CD14-positive monocyte (primary cell): ENCODE results near the gene FRMD4A. TPM values are rescaled to one million over a fixed set of nuclear protein-coding genes. Genes with fewer than 3 reads are reported as not detected.

ENCODE experiments used
- DNase-seq, 3 donors: peaks; one replicate each; pipeline ENCODE4 v3.0.0-alpha.2; 2011 to 2022
- H2AFZ ChIP-seq: 2 replicates; pipeline ENCODE4 v1.6.0; 2012; ENCODE audit warnings: mild to moderate bottlenecking, low read depth, low read length, inconsistent platforms; ENCODE audit not compliant: insufficient read depth, poor library complexity, severe bottlenecking
- H3K27ac ChIP-seq, 2 donors: 1 replicate in 1 of 2; 2 replicates in 1 of 2; pipeline ENCODE4 v1.5.1; 2012 to 2013; ENCODE audit warnings: low read length in 2 of 2, control low read depth in 1 of 2, inconsistent platforms in 1 of 2, low read depth in 1 of 2, mild to moderate bottlenecking in 1 of 2
- H3K27me3 ChIP-seq, 2 donors: one replicate each; pipeline versions ENCODE4 v1.6.0 to v1.6.1; 2011 to 2013; ENCODE audit warnings: low read length in 2 of 2; ENCODE audit not compliant: control insufficient read depth in 2 of 2, insufficient read depth in 2 of 2
- H3K36me3 ChIP-seq, 2 donors: replicated peaks in 1 of 2; 1 replicate in 1 of 2; 2 replicates in 1 of 2; pipeline versions ENCODE4 v1.5.1 to v1.6.1; 2012 to 2013; ENCODE audit warnings: low read length in 2 of 2, control low read depth in 1 of 2, inconsistent platforms in 1 of 2, mild to moderate bottlenecking in 1 of 2; ENCODE audit not compliant: insufficient read depth in 2 of 2, control insufficient read depth in 1 of 2
- H3K4me1 ChIP-seq, 2 donors: 1 replicate in 1 of 2; 2 replicates in 1 of 2; pipeline versions ENCODE4 v1.5.1 to v1.6.1; 2012 to 2013; ENCODE audit warnings: low read length in 2 of 2, control low read depth in 1 of 2, inconsistent platforms in 1 of 2, mild to moderate bottlenecking in 1 of 2, moderate library complexity in 1 of 2; ENCODE audit not compliant: insufficient read depth in 2 of 2, control insufficient read depth in 1 of 2
- H3K4me2 ChIP-seq: replicated peaks from 2 replicates; pipeline ENCODE3; 2012; ENCODE audit warnings: low read length, moderate library complexity, mild to moderate bottlenecking; ENCODE audit not compliant: poor library complexity, severe bottlenecking; ENCODE audit errors: extremely low read depth
- H3K4me3 ChIP-seq, 3 experiments: fragments of 200-600 bp in 1 of 3; sonication (generic) in 1 of 3; replicated peaks in 1 of 3; 1 replicate in 2 of 3; 2 replicates in 1 of 3; pipeline ENCODE4 v1.5.1; 2011 to 2013; ENCODE audit warnings: low read length in 3 of 3, mild to moderate bottlenecking in 3 of 3, control low read depth in 2 of 3, low read depth in 2 of 3, inconsistent platforms in 1 of 3, moderate library complexity in 1 of 3
- H3K79me2 ChIP-seq: 2 replicates; pipeline ENCODE4 v1.6.0; 2012; ENCODE audit warnings: mild to moderate bottlenecking, control low read depth, inconsistent platforms, low read length, moderate library complexity; ENCODE audit not compliant: insufficient read depth
- H3K9ac ChIP-seq: 2 replicates; pipeline ENCODE4 v1.6.0; 2017; ENCODE audit warnings: low read length, mild to moderate bottlenecking; ENCODE audit not compliant: insufficient read depth, poor library complexity, severe bottlenecking
- H3K9me3 ChIP-seq, 2 donors: replicated peaks in 1 of 2; 1 replicate in 1 of 2; 2 replicates in 1 of 2; pipeline versions ENCODE4 v1.5.1 to v1.6.1; 2012 to 2013; ENCODE audit warnings: low read length in 2 of 2, control low read depth in 1 of 2; ENCODE audit not compliant: control insufficient read depth in 1 of 2, insufficient read depth in 1 of 2
- H4K20me1 ChIP-seq: 2 replicates; pipeline ENCODE4 v1.6.0; 2012; ENCODE audit warnings: mild to moderate bottlenecking, low read length, control low read depth, moderate library complexity; ENCODE audit not compliant: insufficient read depth
- H3K27ac Mint-ChIP-seq, 7 donors: one replicate each; pipeline ENCODE4 v1.8.0; 2020; ENCODE audit warnings: mild to moderate bottlenecking in 7 of 7, mixed read lengths in 7 of 7, moderate library complexity in 6 of 7, inconsistent platforms in 2 of 7
- H3K27me3 Mint-ChIP-seq, 3 donors: one replicate each; pipeline ENCODE4 v1.8.0; 2021 to 2022; ENCODE audit warnings: low read depth in 3 of 3, mild to moderate bottlenecking in 3 of 3, mixed read lengths in 3 of 3, moderate library complexity in 3 of 3, inconsistent platforms in 1 of 3
- H3K36me3 Mint-ChIP-seq, 2 donors: one replicate each; pipeline ENCODE4 v1.8.0; 2020; ENCODE audit warnings: mixed read lengths in 2 of 2, inconsistent platforms in 1 of 2, mild to moderate bottlenecking in 1 of 2
- H3K4me1 Mint-ChIP-seq: one replicate; pipeline ENCODE4 v1.8.0; 2020; ENCODE audit warnings: mild to moderate bottlenecking, mixed read lengths
- H3K4me3 Mint-ChIP-seq, 2 donors: one replicate each; pipeline ENCODE4 v1.8.0; 2020; ENCODE audit warnings: mild to moderate bottlenecking in 2 of 2, mixed read lengths in 2 of 2, moderate library complexity in 1 of 2
- H3K9me3 Mint-ChIP-seq, 7 donors: one replicate each; pipeline ENCODE4 v1.8.0; 2020 to 2022; ENCODE audit warnings: mixed read lengths in 7 of 7, mild to moderate bottlenecking in 6 of 7, moderate library complexity in 6 of 7, inconsistent platforms in 2 of 7
- WGBS: methylation state at CpG from one replicate; pipeline ENCODE4 v1.1.5; 2013; ENCODE audit warnings: missing lambda C conversion rate; ENCODE audit not compliant: insufficient coverage; 5-methylcytosine and 5-hydroxymethylcytosine counted together
- intact Hi-C, 2 donors: fragments of 100-400 bp; cut with micrococcal nuclease; formaldehyde crosslinking; loops; one replicate each; pipeline versions ENCODE4 v1.15.0 to v1.15.1; 2023
- polyA plus RNA-seq, 3 donors: library from polyadenylated mRNA; depleted of rRNA in 1 of 3; unstranded in 2 of 3; stranded (reverse) in 1 of 3; fragments of 300-500 nt in 2 of 3; fragments of >200 nt in 1 of 3; fragmentation: Illumina TruSeq in 2 of 3; gene quantifications; 1 replicate in 2 of 3; 2 replicates in 1 of 3; pipeline ENCODE4 v1.2.3, GENCODE V29; 2012 to 2021
- TF ChIP-seq, protein P1 (sequence below): fragments of 200-600 bp; IDR thresholded peaks from one replicate; pipeline ENCODE4 v1.8.0; 2022; ENCODE audit warnings: antibody characterized with exemption, mild to moderate bottlenecking

The FRMD4A gene
- polyA plus RNA-seq, 3 donors = 0.12 TPM; not detected in 2

DNA sequence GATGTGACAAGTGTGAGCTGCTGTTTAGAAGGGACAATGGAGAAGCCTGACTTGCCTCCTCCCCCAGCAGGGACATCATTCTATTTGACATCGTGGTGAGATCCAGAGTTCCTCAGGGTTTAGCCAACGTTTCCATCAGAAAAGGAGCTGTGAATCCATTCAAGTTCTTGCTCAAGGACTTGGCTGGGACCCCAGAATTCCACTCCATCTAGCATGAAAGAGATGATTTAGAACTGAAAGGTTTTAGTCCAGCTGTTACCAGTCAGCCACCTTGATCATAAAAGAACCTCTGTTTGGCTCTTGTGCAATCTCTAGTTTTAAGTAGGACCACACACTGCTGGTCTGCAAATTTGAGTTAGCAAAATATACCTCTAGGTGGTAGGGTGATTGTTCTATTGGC, 337.6 kb downstream of the FRMD4A start:
- no peaks in the 10 kb centered on the region for H3K36me3 ChIP-seq
- Mint-ChIP-seq H3K9me3 (no peaks in the 10 kb centered on the region), H3K4me1 (no peaks in the 10 kb centered on the region), H3K27ac (no peak overlapping the region), H3K27me3 (peaks cover 4 to 14% (median 8%) of the 10 kb centered on the region in 3 donors), H3K4me3 (no peak overlapping the region), H3K36me3 (no peaks in the 10 kb centered on the region)
- peaks cover 0 to 4% of the 10 kb centered on the region in 2 donors for H3K27me3 ChIP-seq
- no peaks in the 10 kb centered on the region for H3K9me3 ChIP-seq
- H4K20me1 ChIP-seq = no peaks in the 10 kb centered on the region
- TF ChIP-seq, protein P1, sequence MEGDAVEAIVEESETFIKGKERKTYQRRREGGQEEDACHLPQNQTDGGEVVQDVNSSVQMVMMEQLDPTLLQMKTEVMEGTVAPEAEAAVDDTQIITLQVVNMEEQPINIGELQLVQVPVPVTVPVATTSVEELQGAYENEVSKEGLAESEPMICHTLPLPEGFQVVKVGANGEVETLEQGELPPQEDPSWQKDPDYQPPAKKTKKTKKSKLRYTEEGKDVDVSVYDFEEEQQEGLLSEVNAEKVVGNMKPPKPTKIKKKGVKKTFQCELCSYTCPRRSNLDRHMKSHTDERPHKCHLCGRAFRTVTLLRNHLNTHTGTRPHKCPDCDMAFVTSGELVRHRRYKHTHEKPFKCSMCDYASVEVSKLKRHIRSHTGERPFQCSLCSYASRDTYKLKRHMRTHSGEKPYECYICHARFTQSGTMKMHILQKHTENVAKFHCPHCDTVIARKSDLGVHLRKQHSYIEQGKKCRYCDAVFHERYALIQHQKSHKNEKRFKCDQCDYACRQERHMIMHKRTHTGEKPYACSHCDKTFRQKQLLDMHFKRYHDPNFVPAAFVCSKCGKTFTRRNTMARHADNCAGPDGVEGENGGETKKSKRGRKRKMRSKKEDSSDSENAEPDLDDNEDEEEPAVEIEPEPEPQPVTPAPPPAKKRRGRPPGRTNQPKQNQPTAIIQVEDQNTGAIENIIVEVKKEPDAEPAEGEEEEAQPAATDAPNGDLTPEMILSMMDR = no peak
- no peak overlapping the region for H2AFZ ChIP-seq
- no peak overlapping the region for H3K4me2 ChIP-seq
- H3K27ac ChIP-seq = no peak overlapping the region
- H3K4me1 ChIP-seq = no peaks in the 10 kb centered on the region
- H3K9ac ChIP-seq = no peak overlapping the region
- WGBS = 80% methylated on average over 1 of the region's 2 CpGs
- no peak overlapping the region for H3K4me3 ChIP-seq
- no peaks in the 10 kb centered on the region for H3K79me2 ChIP-seq
- intact Hi-C loops = no loop called here
- no peak for DNase-seq

DNA sequence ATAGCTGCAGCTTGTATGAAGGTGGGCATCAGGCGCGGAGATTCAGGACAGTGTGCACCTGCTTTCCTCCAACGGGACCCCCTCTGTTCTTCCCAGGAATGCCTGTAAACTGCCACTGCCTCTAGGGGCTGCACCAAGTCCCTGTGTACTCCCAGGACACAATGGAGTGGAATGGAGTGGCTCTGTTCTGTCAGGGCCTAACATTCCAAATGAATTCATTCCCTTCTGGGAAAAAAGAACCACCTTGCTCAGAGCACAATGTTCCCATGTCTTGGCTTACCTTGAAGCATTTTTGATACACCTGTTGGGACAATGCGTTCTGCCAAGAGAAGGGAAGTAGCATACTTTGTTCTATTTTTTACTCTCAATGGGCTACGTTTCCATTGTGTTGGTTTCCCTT, 339.4 kb downstream of the FRMD4A start:
- Histone ChIP-seq H3K27me3 (no peaks in the 10 kb centered on the region), H3K27ac (no peak overlapping the region), H3K9me3 (no peaks in the 10 kb centered on the region), H3K36me3 (no peaks in the 10 kb centered on the region), H4K20me1 (no peaks in the 10 kb centered on the region), H3K4me2 (no peak overlapping the region), H2AFZ (no peak overlapping the region), H3K9ac (no peak overlapping the region), H3K4me1 (no peaks in the 10 kb centered on the region), H3K79me2 (no peaks in the 10 kb centered on the region), H3K4me3 (no peak overlapping the region)
- H3K4me1 Mint-ChIP-seq = no peaks in the 10 kb centered on the region
- no peak overlapping the region for H3K4me3 Mint-ChIP-seq
- intact Hi-C loops = no loop called here
- TF ChIP-seq, protein P1 = no peak
- H3K27ac Mint-ChIP-seq = no peak overlapping the region
- 97% methylated on average over 3 of the region's 5 CpGs for WGBS
- H3K9me3 Mint-ChIP-seq = no peaks in the 10 kb centered on the region
- peaks cover 3 to 14% (median 4%) of the 10 kb centered on the region in 3 donors for H3K27me3 Mint-ChIP-seq
- no peak for DNase-seq
- no peaks in the 10 kb centered on the region for H3K36me3 Mint-ChIP-seq
